Activated T-cell treated with anti-CD3 and anti-CD28 coated beads, Interleukin-2, amount 50 U/mL, for 4 hours (primary cell): Measurements from ENCODE around the gene MRPL2. TPM values are rescaled to one million over a fixed set of nuclear protein-coding genes. Genes with fewer than 3 reads are reported as not detected.
A peak's percentile ranks its signal among the peaks of the same experiment; 100 is the strongest.

Experiments
- ATAC-seq, 2 donors: fragments of 200-7000 bp; cut with Tn5 transposase; one replicate each; pipeline ENCODE4 v1.10.0; 2021
- DNase-seq: peaks from one replicate; pipeline ENCODE4 v3.0.0-alpha.2; 2020
- H3K27me3 Mint-ChIP-seq: one replicate; pipeline ENCODE4 v1.8.0; 2021; ENCODE audit warnings: low read depth, mixed read lengths
- H3K36me3 Mint-ChIP-seq: one replicate; pipeline ENCODE4 v1.8.0; 2022; ENCODE audit warnings: mixed read lengths; ENCODE audit not compliant: insufficient read depth
- H3K4me1 Mint-ChIP-seq: one replicate; pipeline ENCODE4 v1.8.0; 2021; ENCODE audit warnings: low read depth, mixed read lengths
- H3K4me3 Mint-ChIP-seq: one replicate; pipeline ENCODE4 v1.8.0; 2021; ENCODE audit warnings: mild to moderate bottlenecking, moderate library complexity, mixed read lengths
- H3K9me3 Mint-ChIP-seq: one replicate; pipeline ENCODE4 v1.8.0; 2021; ENCODE audit warnings: mixed read lengths
- total RNA-seq, 3 donors: library from RNA; stranded (reverse); gene quantifications; one replicate each; pipeline ENCODE4 v1.2.1, GENCODE V29; 2021

The MRPL2 gene
- total RNA-seq, 3 donors from 2014 or later: 93.3 to 120 (median 115) TPM

GRCh38 chr6:43029120-43029519 lies 30.1 kb downstream of the MRPL2 start:
- Mint-ChIP-seq H3K4me3 (no peak overlapping the region), H3K27me3 (no peaks in the 10 kb centered on the region), H3K4me1 (peaks cover 8% of the 10 kb centered on the region), H3K9me3 (no peaks in the 10 kb centered on the region), H3K36me3 (peaks cover 34% of the 10 kb centered on the region)
- ATAC-seq: no peak
- DNase-seq: no peak

- H3K4me3 Mint-ChIP-seq: no peak overlapping the region
- H3K27me3 Mint-ChIP-seq: no peaks in the 10 kb centered on the region
- no peaks in the 10 kb centered on the region for H3K9me3 Mint-ChIP-seq
- ATAC-seq (no peak), DNase-seq (no peak)
- H3K36me3 Mint-ChIP-seq: peaks cover 28% of the 10 kb centered on the region
- peaks cover 20% of the 10 kb centered on the region for H3K4me1 Mint-ChIP-seq
Observed at GRCh38 chr6:43026365-43026764, 32.9 kb downstream of the MRPL2 start.

GRCh38 chr6:43024436-43024835 lies 34.8 kb downstream of the MRPL2 start:
- Mint-ChIP-seq H3K27me3 (no peaks in the 10 kb centered on the region), H3K36me3 (peaks cover 29% of the 10 kb centered on the region), H3K4me3 (peak overlapping the region; percentile 17), H3K9me3 (no peaks in the 10 kb centered on the region), H3K4me1 (peaks cover 25% of the 10 kb centered on the region)
- ATAC-seq (no peak), DNase-seq (no peak)

GRCh38 chr6:43021270-43022047 lies 37.8 kb downstream of the MRPL2 start, which contains the start of gene RRP36:
Gene RRP36 (plus strand): TSS chr6:43021623. CDS start chr6:43021655, 32 bp downstream.
- DNase-seq (peak; percentile 61), ATAC-seq (peak; percentile 95 to 96)
- no peaks in the 10 kb centered on the region for H3K9me3 Mint-ChIP-seq
- peaks cover 27% of the 10 kb centered on the region for H3K36me3 Mint-ChIP-seq
- H3K4me1 Mint-ChIP-seq: peaks cover 38% of the 10 kb centered on the region
- no peaks in the 10 kb centered on the region for H3K27me3 Mint-ChIP-seq
- peak within 1 kb of the TSS; percentile 97 for H3K4me3 Mint-ChIP-seq

GRCh38 chr6:43020847-43021246 lies 38.4 kb downstream of the MRPL2 start:
- no peaks in the 10 kb centered on the region for H3K9me3 Mint-ChIP-seq
- peak overlapping the region; percentile 97 for H3K4me3 Mint-ChIP-seq
- H3K36me3 Mint-ChIP-seq: peaks cover 25% of the 10 kb centered on the region
- DNase-seq (no peak), ATAC-seq (no peak)
- no peaks in the 10 kb centered on the region for H3K27me3 Mint-ChIP-seq
- peaks cover 44% of the 10 kb centered on the region for H3K4me1 Mint-ChIP-seq

- Mint-ChIP-seq H3K4me1 (peaks cover 48% of the 10 kb centered on the region), H3K4me3 (peak overlapping the region; percentile 97), H3K36me3 (peaks cover 23% of the 10 kb centered on the region), H3K27me3 (no peaks in the 10 kb centered on the region), H3K9me3 (no peaks in the 10 kb centered on the region)
- no peak for ATAC-seq
- no peak for DNase-seq
Observed at GRCh38 chr6:43020052-43020705, 39.1 kb downstream of the MRPL2 start.

- no peaks in the 10 kb centered on the region for H3K9me3 Mint-ChIP-seq
- DNase-seq: no peak
- peaks cover 49% of the 10 kb centered on the region for H3K4me1 Mint-ChIP-seq
- peak overlapping the region; percentile 12 for H3K4me3 Mint-ChIP-seq
- ATAC-seq: no peak
- H3K27me3 Mint-ChIP-seq: no peaks in the 10 kb centered on the region
- H3K36me3 Mint-ChIP-seq: peaks cover 16% of the 10 kb centered on the region
Observed at GRCh38 chr6:43019152-43019551, 40.1 kb downstream of the MRPL2 start.

- H3K36me3 Mint-ChIP-seq: peaks cover 15% of the 10 kb centered on the region
- peaks cover 58% of the 10 kb centered on the region for H3K4me1 Mint-ChIP-seq
- H3K9me3 Mint-ChIP-seq: no peaks in the 10 kb centered on the region
- ATAC-seq: no peak
- H3K27me3 Mint-ChIP-seq: no peaks in the 10 kb centered on the region
- H3K4me3 Mint-ChIP-seq: no peak overlapping the region
- no peak for DNase-seq
Observed at GRCh38 chr6:43016943-43017334, 42.3 kb downstream of the MRPL2 start.

GRCh38 chr6:43016176-43016942 lies 42.9 kb downstream of the MRPL2 start:
- ATAC-seq: no peak
- Mint-ChIP-seq H3K36me3 (peaks cover 17% of the 10 kb centered on the region), H3K9me3 (no peaks in the 10 kb centered on the region)

GRCh38 chr6:43014434-43014909 lies 44.8 kb downstream of the MRPL2 start:
- H3K9me3 Mint-ChIP-seq: no peaks in the 10 kb centered on the region
- no peaks in the 10 kb centered on the region for H3K27me3 Mint-ChIP-seq
- peak overlapping the region; percentile 95 for H3K4me3 Mint-ChIP-seq
- no peak for ATAC-seq
- H3K36me3 Mint-ChIP-seq: peaks cover 18% of the 10 kb centered on the region
- H3K4me1 Mint-ChIP-seq: peaks cover 56% of the 10 kb centered on the region
- no peak for DNase-seq

More at GRCh38 chr6:43016176-43016942, 42.9 kb downstream of the MRPL2 start:
- Mint-ChIP-seq H3K4me1 (peaks cover 61% of the 10 kb centered on the region), H3K27me3 (no peaks in the 10 kb centered on the region), H3K4me3 (peak overlapping the region; percentile 38)
- DNase-seq: no peak

- DNase-seq (peak; percentile 98), ATAC-seq (peak; percentile 93 to 94)
- H3K9me3 Mint-ChIP-seq: no peaks in the 10 kb centered on the region
- H3K36me3 Mint-ChIP-seq: peaks cover 17% of the 10 kb centered on the region
- H3K4me1 Mint-ChIP-seq: peaks cover 56% of the 10 kb centered on the region
- H3K27me3 Mint-ChIP-seq: no peaks in the 10 kb centered on the region
- peak within 1 kb of the TSS; percentile 95 for H3K4me3 Mint-ChIP-seq
Observed at GRCh38 chr6:43013843-43014433, 45.3 kb downstream of the MRPL2 start, which contains the start of the genes KLHDC3 and MEA1. Gene KLHDC3 (plus strand): TSS chr6:43014249. CDS start chr6:43017193, 2,944 bp downstream. Gene MEA1 (minus strand): TSS chr6:43013946. CDS start chr6:43013813, 133 bp downstream.

- Mint-ChIP-seq H3K9me3 (no peaks in the 10 kb centered on the region), H3K27me3 (no peaks in the 10 kb centered on the region), H3K4me1 (peaks cover 56% of the 10 kb centered on the region), H3K4me3 (peak overlapping the region; percentile 95), H3K36me3 (peaks cover 22% of the 10 kb centered on the region)
- no peak for DNase-seq
- peak; percentile 34 to 39 for ATAC-seq
Observed at GRCh38 chr6:43013097-43013842, 46.0 kb downstream of the MRPL2 start.

GRCh38 chr6:43012364-43012763 lies 46.9 kb downstream of the MRPL2 start:
- Mint-ChIP-seq H3K27me3 (no peaks in the 10 kb centered on the region), H3K9me3 (no peaks in the 10 kb centered on the region), H3K4me3 (peak overlapping the region; percentile 95), H3K4me1 (peaks cover 51% of the 10 kb centered on the region), H3K36me3 (peaks cover 19% of the 10 kb centered on the region)
- ATAC-seq (no peak), DNase-seq (no peak)
